SK-N-SH (cell line): ENCODE data around the gene SMYD3.

Source experiments
- EP300 ChIP-seq, 2 experiments: IDR thresholded peaks; 2 replicates each; pipeline versions ENCODE4 v1.4.0 to v1.6.1; 2012; ENCODE audit warnings: borderline replicate concordance in 1 of 2, low read depth in 1 of 2, low read length in 1 of 2
- JUND ChIP-seq: IDR thresholded peaks from 2 replicates; pipeline ENCODE4 v1.4.0; 2012
- MEF2A ChIP-seq: IDR thresholded peaks from 2 replicates; pipeline ENCODE4 v1.4.0; 2012; ENCODE audit warnings: low read depth, borderline replicate concordance
- NRF1 ChIP-seq: IDR thresholded peaks from 2 replicates; pipeline ENCODE4 v1.6.1; 2012; ENCODE audit warnings: low read depth, mild to moderate bottlenecking, low read length
- POLR2AphosphoS5 ChIP-seq: IDR thresholded peaks from 2 replicates; pipeline ENCODE4 v1.6.1; 2012; ENCODE audit warnings: low read depth, low read length
- RAD21 ChIP-seq: IDR thresholded peaks from 2 replicates; pipeline ENCODE4 v1.6.1; 2012; ENCODE audit warnings: mild to moderate bottlenecking, low read length
- RCOR1 ChIP-seq: fragments of 150-350 bp; IDR thresholded peaks from 2 replicates; pipeline ENCODE4 v1.6.1; 2017; ENCODE audit warnings: antibody characterized with exemption, low read length
- RXRA ChIP-seq: IDR thresholded peaks from 2 replicates; pipeline ENCODE4 v1.4.0; 2012; ENCODE audit warnings: low read depth, mild to moderate bottlenecking, borderline replicate concordance
- TCF12 ChIP-seq: IDR thresholded peaks from 2 replicates; pipeline ENCODE4 v1.4.0; 2012
- ZBTB33 ChIP-seq: IDR thresholded peaks from 2 replicates; pipeline ENCODE4 v1.4.0; 2012; ENCODE audit warnings: low read depth, borderline replicate concordance
- TF ChIP-seq, protein P1 (sequence below): fragments of 200-600 bp; sonication (generic); IDR thresholded peaks from 2 replicates; pipeline ENCODE4 v1.6.1; 2017; ENCODE audit warnings: antibody characterized with exemption, mild to moderate bottlenecking, moderate library complexity
- TF ChIP-seq, protein P2 (sequence below): IDR thresholded peaks from 2 replicates; pipeline ENCODE4 v1.4.0; 2012; ENCODE audit warnings: low read depth
- TF ChIP-seq, protein P3 (sequence below): fragments of 150-350 bp; IDR thresholded peaks from 2 replicates; pipeline ENCODE4 v1.6.1; 2017; ENCODE audit warnings: antibody characterized with exemption, low read length, low read depth, borderline replicate concordance

GRCh38 chr1:246160374-246160773 is 346.7 kb downstream of the SMYD3 start:
- TF ChIP-seq JUND = no peak
- TF ChIP-seq, protein P1, sequence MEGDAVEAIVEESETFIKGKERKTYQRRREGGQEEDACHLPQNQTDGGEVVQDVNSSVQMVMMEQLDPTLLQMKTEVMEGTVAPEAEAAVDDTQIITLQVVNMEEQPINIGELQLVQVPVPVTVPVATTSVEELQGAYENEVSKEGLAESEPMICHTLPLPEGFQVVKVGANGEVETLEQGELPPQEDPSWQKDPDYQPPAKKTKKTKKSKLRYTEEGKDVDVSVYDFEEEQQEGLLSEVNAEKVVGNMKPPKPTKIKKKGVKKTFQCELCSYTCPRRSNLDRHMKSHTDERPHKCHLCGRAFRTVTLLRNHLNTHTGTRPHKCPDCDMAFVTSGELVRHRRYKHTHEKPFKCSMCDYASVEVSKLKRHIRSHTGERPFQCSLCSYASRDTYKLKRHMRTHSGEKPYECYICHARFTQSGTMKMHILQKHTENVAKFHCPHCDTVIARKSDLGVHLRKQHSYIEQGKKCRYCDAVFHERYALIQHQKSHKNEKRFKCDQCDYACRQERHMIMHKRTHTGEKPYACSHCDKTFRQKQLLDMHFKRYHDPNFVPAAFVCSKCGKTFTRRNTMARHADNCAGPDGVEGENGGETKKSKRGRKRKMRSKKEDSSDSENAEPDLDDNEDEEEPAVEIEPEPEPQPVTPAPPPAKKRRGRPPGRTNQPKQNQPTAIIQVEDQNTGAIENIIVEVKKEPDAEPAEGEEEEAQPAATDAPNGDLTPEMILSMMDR = no peak
- TF ChIP-seq NRF1 = no peak
- TF ChIP-seq RCOR1 = no peak
- TF ChIP-seq TCF12 = no peak
- TF ChIP-seq RXRA = no peak
- TF ChIP-seq RAD21 = no peak
- TF ChIP-seq, protein P2, sequence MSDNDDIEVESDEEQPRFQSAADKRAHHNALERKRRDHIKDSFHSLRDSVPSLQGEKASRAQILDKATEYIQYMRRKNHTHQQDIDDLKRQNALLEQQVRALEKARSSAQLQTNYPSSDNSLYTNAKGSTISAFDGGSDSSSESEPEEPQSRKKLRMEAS = no peak
- TF ChIP-seq MEF2A = no peak
- TF ChIP-seq POLR2AphosphoS5 = no peak
- no peak for TF ChIP-seq EP300 (IDR thresholded peaks at IDR 0.05; ENCODE audit: borderline replicate concordance in 1 of 2, low read depth in 1 of 2, low read length in 1 of 2)
- TF ChIP-seq, protein P3, sequence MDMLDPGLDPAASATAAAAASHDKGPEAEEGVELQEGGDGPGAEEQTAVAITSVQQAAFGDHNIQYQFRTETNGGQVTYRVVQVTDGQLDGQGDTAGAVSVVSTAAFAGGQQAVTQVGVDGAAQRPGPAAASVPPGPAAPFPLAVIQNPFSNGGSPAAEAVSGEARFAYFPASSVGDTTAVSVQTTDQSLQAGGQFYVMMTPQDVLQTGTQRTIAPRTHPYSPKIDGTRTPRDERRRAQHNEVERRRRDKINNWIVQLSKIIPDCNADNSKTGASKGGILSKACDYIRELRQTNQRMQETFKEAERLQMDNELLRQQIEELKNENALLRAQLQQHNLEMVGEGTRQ = no peak
- TF ChIP-seq ZBTB33 = no peak
